GM18502 (cell line): ENCODE measurements around the gene GLIS1.

Experiments
- ATAC-seq: cut with Tn5 transposase; IDR thresholded peaks from one replicate; pipeline ENCODE4 v1.9.1; 2021; ENCODE audit warnings: mild to moderate bottlenecking; ENCODE audit not compliant: unreplicated experiment, poor library complexity

Gene GLIS1

DNA sequence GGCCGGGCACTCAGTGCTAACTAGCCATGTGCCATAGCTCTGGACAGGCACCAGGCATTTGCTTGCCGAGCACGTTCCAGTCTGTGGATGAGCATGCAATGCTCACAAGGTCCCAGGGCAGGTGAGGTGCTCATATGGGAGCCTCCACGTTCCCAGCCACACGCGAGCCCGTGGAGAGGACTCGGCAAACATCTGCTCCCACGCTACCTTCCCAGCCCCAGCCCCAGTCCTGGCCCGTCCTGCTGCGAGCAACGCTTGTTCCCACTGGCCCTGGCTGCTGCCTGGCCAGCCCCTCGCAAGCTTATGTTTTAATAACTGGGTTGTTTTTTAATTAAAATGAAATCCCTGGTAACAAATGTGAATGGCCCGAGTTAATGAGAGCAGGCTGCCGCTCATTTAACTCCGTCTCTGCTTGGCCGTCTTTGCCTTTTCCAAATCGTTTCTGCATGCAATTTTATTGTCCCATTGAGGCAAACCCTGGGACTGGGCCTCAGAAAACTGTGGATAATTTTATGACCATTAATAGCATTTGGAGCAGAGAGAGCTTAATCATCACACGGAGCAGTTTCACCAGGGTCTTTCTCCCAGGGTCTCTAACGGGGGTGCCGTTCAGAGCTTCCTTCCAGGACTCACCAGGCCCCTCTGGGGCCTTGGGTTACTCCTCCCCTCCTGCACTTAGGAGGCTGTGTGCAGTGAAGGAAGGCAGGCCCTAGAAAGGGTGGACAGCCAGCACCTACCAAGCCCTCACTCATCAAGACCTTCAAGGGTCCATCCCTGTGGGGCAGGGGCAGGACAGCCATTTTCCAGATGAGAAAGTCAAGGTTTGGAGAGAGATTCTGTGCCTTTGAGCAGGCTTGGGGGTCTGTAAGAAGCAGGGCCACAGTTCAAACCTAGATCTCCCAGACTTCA, 136.8 kb downstream of the GLIS1 start:
- no peak for ATAC-seq

DNA sequence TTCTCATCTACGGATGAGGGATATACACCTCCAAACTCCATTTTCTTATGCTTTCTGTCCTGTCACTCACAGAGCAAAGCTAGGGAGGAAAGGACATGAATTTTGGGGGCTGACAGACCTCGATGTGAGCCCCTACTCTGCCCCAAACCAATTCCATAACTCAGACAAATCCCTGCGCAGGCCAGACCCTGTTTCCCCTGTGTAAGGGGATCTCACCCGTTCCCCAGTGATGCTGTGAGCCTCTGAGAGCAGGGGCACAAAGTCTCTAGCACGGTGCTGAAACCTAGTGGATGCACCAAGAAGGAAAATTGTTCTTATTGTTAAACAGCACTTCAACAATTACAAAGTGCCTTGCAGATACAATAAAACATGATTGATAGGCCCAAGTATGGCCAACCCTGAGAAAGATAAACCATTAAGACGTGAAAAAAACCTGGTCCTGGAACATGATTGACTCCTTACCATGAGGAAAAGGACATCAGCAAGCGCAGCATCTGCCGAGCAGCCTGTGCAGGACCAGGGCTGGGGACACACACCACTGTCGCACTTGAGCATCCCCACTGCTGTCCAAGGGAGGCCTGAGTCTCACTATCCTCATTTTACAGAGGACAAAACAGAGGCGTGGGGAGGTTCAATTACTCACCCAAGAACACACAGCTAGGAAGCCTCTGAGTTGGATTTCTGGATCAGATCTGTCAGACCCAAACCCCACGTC, 137.8 kb downstream of the GLIS1 start:
- no peak for ATAC-seq

DNA sequence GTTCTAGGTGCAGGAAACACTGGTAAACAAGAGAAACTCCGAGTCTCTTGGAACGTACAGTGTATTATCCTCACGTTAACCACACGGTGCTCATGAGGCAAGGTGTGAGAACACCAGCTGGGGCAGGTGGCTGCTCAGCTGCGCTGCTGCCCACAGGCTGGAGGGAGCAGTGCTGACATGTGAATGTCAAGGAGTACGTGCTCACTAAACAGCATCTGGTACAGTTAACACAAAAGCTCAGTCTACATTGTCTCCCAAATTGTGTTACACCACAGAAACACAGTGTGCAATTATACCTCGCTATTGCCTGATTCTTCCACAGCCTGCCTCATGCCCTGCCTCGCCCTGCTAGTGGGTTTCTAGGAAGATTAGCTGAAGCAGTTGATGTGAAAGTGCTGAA, 138.4 kb downstream of the GLIS1 start:
- ATAC-seq: no peak

DNA sequence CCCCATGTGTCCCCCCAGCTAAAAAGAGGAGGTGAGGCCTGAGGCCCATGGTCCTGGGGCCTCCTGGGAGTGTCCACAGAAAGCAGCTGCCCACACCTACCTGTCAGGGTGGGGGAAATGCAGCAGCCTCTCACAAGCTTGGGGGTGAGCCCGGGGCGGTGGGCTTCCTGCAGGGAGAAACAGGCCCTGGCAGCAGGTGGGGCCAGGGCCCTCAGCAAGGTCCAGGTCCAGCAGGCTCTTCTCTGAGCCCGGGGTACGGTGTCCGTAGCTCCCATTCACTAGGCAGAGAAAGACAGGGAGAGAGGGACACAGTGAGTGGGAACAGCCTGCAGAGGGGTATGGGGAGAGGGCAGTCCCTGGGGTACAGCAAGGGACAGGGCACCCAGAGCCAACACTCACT, 139.0 kb downstream of the GLIS1 start:
- no peak for ATAC-seq

DNA sequence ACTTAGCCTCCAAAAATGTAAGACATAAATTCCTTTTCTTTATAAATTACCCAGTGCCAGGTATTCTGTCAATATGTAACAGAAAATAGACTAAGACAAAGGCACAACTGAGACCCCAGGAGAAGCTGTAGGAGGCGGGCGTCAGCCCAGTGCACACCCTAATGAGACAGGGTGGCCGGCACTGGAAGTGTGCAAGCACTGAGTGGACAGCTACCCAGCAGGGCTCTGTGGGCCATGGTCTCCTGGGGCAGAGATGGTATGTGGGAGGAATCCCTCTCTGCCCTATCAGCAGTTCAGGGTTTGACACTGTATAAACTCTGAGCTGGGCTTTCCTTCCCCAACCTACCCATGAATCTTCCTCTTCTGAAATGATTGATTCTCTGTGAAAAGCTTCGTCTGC, 139.5 kb downstream of the GLIS1 start:
- ATAC-seq: no peak

DNA sequence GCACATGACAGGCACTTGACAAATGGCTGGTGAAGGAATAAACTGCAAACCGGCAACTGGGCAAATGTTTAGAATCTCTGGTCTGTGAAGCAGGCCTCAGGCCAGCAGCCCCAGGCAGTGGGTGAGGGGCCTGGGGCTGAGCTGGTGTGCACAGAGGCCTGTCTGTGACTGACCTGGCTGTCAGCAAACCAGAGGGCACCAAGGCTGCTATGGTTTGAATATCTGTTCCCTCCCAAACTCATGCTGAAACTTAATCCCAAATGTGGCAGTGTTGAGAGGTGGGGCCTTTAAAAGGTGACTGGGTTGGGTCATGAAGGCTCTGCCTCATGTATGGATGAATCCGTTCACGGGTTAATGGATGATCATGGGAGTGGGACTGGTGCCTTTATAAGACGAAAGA, 140.0 kb downstream of the GLIS1 start:
- ATAC-seq: no peak

DNA sequence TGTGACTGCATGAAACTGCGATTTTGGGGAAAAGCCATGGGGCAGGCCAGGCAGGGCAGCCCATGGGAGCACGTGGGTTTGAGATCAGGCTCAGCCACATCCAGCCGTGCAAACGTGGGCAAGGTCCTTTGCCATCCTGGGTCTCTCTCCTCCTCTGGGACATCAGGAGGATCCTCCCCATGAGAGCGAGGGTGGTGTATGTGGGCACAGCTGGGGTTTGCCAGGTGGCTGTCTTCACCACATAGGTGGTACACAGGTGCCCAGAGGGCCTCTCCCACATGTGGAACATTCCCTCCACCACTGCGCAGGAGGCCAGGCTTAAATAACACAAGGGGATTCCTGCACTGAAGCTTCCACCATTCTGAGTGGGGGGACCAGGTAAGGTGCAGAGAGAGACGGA, 143.1 kb downstream of the GLIS1 start:
- no peak for ATAC-seq

DNA sequence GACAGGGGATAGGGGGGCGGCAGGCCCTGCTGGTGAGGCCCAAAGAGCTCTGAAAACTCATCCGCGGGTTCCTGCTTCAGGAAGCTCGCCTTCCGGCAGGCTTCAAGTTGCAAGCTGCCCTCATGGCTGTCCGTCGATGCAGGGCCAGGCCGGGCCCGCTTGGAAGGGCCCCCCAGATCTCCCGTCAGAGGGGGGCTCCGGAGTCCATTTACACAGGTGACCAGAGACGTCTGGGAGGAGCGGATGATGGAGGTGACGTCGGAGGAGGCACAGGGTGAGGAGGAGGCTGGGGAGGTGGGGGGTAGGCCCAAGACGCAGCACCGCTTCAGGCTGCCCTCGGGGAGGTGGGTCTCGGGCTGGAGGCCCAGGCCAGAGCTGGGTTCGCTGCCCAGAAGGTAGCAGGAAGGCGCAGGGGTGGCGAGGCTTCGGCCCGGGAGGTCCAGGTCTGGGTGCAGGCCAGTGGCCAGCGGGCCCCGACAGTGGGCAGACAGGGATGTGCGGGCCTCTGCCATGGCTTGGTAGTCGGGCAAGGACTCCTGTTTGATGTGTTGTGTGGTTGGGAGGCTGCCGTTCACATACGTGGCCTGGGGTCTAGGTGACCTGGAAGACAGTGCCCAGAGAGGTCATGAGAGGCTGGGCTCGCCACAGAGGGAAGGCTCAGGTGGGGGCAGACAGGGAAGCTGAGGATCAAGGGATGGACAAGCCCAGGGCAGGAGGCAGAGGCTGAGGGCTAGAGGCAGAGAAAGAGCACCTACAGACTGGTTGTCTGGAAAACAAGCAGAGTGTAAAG, 144.4 kb downstream of the GLIS1 start:
- no peak for ATAC-seq

DNA sequence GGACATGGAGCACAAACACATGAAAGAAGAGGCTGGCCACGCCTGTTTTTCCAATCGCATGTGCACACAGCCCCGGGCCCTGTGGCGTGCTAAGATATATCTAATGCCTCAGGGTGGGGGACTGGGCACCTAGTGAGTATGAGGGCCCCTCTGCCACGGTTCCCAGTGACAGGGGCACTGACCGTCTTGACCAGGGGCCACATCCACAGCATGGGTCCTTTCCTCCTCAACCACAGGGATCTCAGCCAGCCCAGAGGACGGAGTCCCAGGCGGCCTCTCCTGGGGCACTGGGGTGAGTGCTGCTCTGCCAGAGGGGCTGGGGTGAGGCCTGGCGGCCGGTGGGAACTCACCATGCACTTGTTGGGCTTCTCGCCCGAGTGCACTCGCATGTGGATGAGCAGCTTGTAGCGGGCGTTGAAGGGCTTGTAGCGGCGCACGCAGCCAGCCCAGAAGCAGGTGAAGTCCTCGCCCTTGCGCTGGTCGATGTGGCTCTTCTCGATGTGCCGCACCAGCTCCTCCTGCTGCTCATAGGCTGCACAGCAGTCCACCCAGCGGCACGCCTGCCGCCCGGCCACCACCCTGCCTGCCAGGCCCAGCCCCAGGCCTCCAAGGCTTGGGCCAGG, 145.1 kb downstream of the GLIS1 start:
- ATAC-seq: no peak

DNA sequence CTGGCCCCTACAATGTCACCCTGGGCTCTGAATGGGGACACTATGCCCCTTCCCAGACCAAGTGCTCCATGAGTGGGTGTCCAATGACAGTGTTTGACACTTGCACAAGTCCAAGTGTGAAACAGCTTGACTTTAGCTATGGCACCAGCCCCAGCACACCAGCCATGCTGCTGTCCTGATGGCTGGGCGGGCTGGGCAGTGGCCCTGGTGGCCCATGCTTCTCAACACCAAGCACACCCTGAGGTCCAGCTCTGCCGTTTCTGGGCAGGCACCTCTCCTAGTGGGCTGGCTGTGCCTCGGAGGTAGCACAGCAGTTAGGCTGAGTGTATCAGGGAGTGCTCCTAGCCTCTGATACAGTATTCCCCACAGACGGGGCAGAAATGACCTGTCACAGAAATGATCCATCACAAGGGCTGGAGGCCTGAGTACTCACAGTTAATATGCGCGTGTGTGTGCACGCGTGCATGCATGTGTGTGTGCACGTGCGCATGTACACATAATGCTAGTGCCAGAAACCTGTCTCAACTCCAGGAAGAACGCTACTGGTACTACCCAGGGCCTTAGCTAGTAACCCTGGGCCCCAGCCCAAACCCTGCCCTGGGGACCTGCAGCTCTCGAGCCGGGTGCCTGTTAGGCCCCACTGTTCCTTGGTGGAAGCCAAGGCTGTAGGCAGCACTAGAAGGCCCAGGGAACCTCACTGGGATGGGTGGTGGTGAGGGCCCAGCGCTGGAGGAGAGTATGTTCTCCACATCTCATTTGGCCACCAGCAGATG, 145.8 kb downstream of the GLIS1 start:
- no peak for ATAC-seq

DNA sequence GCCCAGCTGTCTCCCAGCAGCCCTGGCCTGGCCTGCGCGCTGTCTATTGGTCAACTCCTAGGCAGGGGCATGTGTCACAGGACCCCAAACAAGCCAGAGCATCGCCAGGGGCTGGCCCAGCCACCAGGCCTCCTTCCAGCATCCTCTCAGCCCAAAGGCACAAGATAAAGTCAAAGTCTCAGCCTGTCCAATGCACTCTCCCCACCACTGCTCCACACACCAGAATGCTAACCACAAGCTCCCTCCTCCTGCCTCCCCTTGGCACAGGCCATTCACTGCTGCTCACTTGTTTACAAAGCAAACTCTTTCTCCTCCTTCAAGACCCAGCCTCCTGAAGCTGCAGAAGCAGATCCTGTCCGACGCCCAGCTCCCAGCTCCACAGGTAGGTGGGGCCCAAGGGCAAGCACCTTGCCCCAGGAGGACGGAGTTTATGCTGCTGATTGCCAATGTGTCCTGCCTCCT, 146.4 kb downstream of the GLIS1 start:
- ATAC-seq: no peak

DNA sequence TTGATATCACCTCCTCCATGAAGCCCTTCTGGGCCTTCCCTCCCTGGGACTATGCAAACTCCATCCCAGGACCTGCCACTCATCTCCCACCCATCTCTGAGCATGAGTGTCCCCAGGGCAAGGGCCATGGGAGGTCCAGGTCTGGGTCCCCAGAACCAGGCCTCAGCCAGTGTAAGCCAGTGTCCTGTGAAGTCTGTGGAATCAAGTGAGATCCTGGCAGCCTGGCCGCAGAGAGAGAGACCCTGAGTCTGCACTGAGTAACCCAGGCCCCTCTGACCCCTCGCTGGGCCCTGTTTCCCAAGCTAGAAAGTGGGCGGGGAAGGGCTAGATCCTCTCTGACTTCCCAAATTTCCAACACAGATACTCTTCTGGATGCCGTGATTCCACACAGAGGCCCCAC, 147.0 kb downstream of the GLIS1 start:
- no peak for ATAC-seq

DNA sequence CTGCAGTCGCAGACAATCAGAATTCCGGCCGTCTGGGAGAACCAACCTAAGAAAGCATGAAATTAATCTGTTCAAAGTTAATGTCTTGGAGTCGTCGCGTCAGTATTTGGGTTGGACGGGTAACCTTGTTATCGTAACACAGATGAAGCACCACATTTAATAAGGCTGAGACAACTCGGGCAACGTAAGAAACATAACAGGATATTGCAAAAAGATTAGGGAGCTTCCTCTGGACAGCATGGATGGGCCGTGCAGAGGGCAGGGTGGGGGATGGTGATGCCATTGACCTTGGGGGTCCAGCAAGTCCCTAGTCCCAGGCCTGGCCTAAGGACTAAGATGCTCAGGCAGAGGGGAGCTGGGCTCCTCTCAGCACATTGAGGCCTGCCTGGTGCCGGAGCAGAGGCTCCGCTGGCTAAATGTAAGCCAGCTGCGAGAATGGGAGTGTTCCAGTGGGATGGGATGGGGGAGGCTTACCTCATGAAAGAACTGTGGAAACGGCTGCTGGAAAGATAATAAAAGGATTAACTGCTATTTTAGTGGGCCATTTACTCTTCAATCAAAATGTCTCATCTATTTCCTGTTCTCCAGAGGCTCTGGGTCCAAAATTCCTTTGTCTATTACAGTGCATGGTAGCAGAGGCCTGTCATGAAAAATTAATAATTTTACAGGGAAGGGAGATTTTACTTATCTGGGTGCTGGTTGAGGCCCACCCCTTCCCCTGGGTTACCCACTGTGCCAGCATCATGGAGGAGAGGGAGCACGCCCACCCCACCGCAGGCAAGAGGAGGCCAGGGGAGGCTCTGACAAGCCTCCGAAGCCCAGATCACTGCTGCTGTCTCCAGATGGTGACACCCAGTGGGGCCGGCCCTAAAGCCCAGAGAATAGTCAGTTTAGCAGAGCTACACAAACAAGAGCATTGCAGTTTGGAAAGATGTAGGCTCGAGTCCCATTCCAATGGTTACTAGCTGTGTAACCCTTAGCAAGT, 148.1 kb downstream of the GLIS1 start:
- ATAC-seq: no peak

DNA sequence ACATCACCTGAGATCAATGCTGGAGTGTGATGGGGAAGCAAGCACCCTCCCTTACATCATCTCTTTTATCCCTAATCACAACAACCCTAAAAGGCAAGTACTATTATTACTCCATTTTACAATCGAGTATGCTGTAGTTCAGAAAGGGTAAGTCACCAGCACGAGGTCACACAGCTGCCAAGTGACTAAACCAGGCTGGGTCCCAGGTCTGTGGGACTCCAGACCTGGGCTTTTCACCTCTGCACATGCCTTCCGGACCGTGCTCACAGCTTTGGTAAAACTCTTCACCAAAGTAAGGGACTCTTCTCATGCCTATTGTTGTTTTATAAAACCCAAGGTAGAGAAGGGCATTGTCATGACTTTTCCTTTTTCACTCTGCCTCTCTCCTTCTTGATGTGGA, 148.9 kb downstream of the GLIS1 start:
- no peak for ATAC-seq

DNA sequence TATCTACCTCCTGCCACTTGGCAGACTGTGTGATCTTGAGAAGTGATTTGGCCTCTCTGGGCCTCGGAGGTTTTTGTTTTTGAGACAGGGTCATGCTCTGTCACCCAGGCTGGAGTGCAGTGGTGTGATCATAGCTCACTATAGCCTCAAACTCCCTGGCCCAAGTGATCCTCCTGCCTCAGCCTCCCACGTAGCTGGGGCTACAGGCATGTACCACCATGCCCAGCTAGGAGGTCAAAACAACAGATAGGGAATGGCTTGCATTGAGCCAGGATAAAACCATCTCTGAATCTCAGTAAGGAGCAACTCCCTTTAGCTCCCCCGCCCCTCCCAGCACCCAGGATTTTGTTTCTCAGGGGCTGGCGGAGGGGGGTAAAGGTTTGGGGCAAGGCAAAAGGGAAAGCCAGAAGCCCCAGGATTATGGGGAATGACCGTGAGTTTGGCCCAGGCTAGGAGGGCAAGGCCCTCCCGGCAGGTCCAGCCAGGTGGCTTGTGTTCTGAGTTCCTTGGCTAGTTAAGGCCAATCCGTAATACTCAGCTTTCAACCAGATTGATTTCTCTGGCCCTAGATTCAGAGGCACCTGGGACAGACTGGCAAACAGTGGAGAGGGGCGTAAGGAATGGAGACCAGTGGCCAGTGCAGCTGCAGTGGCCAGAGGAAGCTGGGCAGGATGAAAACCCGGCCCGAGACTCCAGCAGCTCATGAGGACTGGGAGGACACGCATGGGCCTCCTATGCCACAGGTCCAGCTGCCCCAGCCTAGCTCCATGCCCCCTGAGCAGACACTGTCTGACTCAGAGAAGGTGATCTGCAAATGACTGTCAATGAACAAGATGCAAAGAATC, 149.7 kb downstream of the GLIS1 start:
- no peak for ATAC-seq

DNA sequence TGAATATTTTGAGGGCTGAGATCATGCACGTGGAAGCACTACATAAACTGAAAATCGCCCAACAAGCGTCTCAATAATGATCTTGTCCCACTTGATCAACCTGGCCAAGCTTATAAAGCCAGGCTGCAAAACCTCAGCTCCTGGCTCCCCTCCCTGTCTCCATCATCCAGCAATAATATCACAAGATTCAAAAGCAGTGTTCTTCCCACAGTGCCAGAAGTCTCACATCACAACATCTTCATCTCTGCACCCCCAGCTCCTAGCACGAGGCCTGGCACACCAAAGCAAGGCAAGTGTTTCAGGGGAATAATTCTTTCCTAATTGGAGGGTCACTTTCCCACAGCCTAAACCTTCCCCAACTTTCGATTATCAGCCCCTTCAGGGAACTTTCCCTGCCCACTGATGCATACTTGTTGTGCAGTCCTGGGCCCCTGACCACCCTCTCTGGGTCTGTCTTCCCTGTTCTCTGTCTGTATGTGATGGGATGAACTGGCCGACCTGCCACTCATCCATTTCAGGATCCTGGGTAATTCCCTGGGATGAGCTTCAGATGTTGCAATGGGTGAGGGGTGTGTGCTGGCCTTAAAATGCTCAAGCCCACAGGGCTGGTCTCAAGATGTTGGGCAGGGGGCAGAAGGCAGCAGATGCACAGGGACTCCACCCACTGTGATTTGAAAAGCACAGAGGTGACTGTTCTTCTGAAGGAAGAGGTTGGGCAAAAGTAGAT, 150.7 kb downstream of the GLIS1 start:
- ATAC-seq: no peak
